ENCODE data around the gene CLDN1.
A peak's percentile ranks its signal among the peaks of the same experiment; 100 is the strongest.

Gene CLDN1

DNA sequence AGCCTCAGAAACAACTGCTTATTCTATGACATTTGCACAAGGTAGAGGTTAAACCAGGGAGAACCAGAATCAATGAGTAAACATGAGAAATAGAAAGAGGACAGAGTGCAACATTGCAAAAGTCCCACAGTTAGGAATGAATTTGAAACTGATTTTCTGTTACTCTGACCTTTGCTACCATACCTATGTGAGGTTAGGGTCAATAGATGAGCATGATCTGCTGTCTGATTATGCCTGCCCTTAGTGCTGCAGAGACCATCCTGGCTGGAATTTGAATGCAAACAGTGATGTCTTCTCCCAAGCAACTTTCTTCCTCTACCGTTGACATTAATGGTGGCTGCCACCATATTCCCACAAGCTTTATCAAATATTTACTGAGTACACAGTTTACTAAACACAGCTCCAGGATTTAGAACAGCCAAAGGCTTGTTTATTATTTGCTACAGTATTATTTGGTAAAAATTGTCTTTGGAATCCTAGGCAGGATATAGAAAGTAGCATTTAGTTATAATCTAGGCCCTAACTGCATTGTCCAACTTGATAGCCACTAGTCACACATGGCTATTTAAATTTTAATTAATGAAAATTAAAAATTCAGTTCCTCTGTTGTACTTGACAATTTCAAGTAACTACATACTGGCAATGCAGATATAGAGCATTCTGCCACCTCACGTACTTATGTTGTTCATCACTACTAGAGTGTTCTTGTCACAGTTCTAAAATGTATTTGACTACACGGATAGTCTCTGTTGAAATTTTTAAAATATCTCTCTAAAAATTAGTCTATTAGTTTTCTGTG is 8.9 kb upstream of the CLDN1 start:
- DNase-seq: no peak

DNA sequence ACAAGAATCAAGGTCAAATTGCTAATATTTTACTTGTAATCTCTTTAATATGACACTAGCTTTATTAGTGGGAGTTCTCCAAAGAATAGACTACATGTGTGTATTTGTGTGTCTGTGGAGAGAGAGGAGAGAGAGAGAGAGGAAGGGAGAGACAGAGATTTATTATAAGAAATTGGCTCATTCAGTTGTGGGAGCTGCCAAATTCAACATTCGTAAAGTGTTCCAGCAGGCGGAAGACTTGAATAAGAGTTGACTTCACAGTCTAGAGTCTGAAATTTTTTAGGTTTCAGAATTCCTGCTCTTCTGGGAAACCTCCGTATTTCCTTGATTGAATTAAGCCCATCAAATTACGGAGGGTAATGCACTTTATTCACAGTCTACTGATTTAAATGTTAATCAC is 4.7 kb upstream of the CLDN1 start:
- DNase-seq: no peak

- DNase-seq: no peak
These were observed 4.1 kb upstream of the CLDN1 start for GRCh38 chr3:190326361-190326760.

DNA sequence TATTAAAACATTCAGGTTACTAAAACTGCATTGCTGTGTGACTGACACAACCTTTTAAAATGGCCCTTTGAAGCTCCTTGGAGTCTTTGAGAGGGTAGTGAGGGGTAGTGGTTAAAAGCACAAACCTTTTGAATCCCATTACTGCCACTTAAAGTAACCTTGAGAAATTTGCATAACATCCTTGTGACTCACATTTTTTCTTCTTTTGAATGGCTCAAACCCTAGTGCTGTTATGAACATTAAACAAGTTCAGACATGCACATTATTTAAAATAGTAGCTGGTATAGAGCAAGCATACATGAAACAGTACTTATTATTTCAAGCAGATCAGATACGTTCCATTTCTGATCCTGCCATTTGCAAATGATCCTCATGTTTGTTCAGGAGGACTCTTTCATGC is 3.7 kb upstream of the CLDN1 start:
- no peak for DNase-seq

DNA sequence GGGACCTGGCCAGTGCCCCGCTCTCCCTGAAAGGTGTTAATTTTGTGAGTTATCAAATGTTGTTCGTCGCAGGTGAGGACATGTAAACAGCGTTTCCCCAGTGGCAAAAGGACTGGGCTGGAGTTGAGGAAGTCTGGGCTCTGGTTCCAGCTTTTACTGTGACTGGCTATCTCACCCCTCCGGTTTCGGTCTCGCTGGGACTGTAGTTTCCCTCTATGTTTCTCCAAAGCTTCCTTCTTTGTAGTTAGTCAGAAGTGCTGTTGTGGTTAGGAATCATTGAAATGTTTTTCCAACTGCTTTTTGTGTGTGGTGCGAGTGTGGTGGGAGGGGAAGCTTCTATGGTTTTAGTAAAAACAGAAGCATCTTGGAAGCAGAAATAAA is 990 bp upstream of the CLDN1 start:
- DNase-seq: peak; percentile 86

DNA sequence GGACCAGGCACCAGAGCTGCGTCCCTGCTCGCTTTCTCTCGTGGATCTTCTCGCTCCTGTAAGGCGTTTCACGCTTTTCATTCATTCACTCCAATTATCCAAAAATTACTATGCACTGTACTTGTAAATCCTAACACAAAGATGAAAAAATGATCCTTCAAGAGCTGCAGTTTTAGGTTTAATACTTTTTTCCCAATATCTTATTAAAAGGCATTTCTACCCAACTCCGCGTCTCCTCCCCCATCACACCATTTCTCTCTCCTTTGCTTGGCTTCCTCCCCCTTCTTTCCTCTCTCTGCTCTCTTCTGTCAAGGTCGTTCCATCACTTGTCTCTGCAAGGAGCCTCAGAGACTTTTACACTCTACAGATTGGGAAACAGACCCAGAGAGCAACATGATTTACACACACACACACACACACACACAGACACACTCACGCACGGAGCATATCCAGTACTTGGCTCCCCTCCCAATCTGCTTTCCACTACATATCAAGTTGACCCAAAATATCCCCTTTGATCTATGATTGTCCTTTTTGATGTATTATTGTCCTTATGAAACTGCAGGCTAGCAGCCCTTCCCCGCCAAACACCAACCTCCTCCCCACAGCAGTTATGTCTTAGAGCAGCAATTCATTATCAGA is 479 bp upstream of the CLDN1 start:
- peak; percentile 5 for DNase-seq

GRCh38 chr3:190320594-190321362 is 1.5 kb downstream of the CLDN1 start:
- DNase-seq: no peak

DNA sequence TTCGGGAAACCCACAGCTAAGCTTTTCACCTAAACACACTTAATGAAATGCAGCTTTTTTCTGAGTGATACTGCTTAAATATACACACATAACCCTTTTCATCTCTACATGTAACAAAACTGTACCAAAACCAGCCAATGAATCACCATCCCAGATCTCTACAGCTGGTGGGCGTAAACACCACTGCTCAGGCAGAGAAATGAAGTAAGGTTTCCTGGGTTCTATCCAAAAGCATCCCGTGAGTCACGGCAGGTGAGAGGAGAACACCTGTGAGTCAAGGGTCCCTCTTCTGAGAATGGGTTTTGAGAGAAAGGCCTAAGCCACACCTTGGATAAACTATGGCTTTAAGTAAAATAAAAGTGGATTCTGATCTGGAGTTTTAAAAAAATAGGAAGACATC is 2.6 kb downstream of the CLDN1 start:
- no peak for DNase-seq

DNA sequence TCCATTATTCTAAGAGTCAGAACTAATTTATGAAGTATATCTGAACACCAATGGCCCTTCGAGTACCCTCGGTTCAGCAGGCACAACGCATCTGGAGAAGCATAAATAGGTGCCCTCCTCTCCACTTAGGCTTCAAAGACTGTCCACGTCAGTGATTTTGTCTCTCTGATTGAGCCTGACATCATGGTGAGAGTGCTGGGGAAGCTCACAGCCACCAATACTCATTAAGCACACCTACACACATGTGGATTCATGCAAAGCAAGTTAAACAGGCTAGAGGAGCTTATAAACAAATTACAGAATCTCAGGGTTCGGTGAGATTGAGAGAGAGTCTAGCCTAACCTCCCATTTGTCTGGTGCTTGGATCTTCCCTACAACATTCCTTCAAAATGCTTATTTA is 3.6 kb downstream of the CLDN1 start:
- DNase-seq: no peak

DNA sequence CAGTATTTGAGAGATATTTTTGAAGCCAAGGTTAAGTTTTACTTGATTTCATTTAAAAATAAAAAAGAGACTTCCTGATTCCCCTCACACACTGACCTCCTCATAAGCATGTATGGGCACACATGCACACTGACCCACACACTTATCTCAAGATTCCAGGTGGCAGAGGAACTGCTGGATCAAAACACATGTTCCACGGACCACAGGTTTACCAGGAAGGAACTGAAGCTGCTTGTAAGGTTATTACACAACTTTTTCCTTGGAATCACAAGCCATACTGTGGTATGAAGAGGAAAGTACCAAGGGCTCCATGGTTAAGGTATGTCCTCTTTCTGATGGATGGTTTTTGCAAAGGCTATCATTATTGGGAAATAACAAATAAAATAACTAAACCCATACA is 7.5 kb downstream of the CLDN1 start:
- no peak for DNase-seq

- DNase-seq: no peak
These were observed 12.8 kb downstream of the CLDN1 start for GRCh38 chr3:190309414-190309813.

- no peak for DNase-seq
These were observed 14.1 kb downstream of the CLDN1 start for GRCh38 chr3:190308154-190308553.

GRCh38 chr3:190307164-190307545 is 15.1 kb downstream of the CLDN1 start:
- no peak for DNase-seq

- no peak for DNase-seq
These were observed 15.6 kb downstream of the CLDN1 start for GRCh38 chr3:190306513-190307163.

GRCh38 chr3:190306026-190306425 is 16.2 kb downstream of the CLDN1 start:
- no peak for DNase-seq

GRCh38 chr3:190305406-190305805 is 16.8 kb downstream of the CLDN1 start:
- DNase-seq: no peak

GRCh38 chr3:190303884-190304283 is 18.4 kb downstream of the CLDN1 start:
- DNase-seq: no peak

- DNase-seq: no peak
These were observed 19.9 kb downstream of the CLDN1 start for GRCh38 chr3:190302212-190302867.

- DNase-seq: peak; percentile 27
These were observed 20.7 kb downstream of the CLDN1 start for GRCh38 chr3:190301591-190301990.

GRCh38 chr3:190299969-190300368 is 22.3 kb downstream of the CLDN1 start:
- no peak for DNase-seq

DNA sequence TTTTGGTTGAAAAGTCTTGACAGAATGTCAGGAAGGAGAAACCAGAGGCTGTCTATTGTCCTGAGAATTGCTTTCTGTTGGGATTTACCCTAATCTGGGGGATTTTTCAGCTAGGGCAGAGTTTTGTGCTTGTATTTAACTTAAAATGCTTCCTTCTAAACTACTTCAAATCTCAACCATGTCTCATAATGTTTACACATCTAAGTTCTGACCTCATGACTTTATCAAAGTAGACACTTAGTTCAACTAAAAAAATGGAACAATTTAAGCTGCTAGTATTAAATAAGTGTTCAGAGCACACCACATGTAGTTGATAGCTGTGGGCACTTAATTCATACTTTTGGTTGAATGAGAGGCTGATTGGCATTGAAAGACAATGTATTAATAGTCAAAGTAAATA is 28.2 kb downstream of the CLDN1 start:
- no peak for DNase-seq

DNA sequence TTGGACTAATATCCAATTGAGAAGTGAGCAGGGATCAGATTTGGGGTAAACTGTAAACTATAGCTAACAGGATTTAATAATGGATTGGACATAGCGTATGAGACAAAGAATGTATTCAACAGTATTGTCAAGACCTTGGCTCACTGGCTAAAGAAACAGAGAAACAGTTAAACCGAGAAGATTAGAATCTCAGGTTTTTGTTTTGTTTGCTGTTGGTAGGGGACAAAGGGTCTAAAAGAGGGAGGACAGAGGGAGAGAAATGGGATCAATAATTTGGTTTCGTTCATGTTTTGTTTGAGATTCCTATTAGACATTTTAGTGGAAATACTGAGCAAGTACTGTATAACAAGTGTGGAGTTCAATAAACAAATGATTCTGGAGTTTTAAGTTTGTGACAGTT is 28.6 kb downstream of the CLDN1 start:
- DNase-seq: no peak

DNA sequence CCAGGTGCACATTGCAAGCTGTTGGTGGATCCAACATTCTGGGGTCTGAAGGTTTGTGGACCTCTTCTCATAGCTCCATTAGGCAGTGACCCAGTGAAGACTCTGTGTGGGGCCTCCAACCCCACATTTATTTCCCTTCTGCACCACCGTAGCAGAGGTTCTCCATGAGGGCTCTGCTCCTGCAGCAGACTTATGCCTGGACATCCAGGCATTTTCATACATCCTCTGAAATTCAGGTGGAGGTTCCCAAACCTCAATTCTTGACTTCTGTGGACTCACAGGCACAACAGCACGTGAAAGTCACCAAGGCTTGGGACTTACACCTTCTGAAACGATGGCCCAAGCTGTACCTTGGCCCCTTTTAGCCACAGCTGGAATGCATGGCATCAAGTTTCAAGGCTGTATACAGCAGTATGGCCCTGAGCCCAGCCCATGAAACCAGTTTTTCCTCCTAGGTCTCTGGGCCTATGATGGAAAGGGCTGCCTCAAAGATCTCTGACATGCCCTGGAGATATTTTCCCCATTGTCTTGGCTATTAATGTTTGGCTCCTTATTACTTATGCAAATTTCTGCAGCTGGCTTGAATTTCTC is 30.2 kb downstream of the CLDN1 start:
- no peak for DNase-seq
